Globus pallidus (tissue), 1 donor: ENCODE measurements around the gene SEC16B.

Source experiments
- DNase-seq: peaks from one replicate; pipeline ENCODE4 v3.0.0-alpha.2; 2015; ENCODE audit warnings: low spot score

Gene SEC16B

DNA sequence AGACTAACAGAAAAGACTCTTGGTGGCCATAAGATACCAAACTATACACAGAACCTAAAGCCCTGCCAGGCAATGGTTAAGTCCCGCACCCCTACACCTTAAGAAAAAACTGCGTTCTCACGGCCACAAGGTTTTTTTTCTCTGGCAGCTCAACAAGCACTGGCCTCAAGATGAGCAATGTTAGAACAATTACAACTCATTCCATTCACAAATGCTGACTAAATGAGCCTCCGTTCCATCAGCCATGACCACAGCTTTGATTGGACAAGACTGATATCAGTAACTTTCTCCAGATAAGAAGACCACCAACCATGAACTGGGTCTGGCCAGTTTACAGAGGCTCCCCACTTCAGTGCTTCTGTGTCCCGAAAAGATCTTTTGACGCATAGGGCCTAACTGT lies 31.9 kb downstream of the SEC16B start:
- DNase-seq, result no peak

DNA sequence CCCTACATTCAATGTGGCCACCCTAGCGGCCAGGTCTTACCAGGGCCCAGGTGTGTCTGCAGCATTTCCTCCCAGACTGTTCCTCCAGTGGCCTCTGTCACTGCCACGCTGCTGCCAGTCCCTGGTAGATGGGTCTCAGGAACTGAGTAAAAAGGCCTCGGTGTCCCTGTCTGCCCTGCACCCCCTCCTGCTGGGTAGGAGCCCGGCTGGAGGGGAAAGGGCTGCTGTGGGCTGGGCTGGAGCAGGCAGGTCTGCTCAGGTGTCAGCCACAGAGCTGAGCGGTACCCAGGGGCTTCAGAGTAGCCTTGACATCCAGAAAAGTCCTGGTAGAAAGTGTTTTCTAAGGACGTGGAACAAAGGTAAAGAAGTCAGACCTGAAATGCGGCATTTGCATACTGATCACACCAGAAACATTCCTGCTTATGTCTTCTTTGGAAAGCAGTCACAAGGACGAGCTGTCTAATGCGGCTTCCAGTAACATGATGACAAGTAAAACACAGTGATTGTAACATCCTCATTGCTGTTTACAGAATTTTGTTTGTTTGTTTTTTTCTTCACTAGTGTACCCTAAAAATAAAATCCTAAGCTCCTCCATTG lies 32.6 kb downstream of the SEC16B start:
- DNase-seq, result no peak

DNA sequence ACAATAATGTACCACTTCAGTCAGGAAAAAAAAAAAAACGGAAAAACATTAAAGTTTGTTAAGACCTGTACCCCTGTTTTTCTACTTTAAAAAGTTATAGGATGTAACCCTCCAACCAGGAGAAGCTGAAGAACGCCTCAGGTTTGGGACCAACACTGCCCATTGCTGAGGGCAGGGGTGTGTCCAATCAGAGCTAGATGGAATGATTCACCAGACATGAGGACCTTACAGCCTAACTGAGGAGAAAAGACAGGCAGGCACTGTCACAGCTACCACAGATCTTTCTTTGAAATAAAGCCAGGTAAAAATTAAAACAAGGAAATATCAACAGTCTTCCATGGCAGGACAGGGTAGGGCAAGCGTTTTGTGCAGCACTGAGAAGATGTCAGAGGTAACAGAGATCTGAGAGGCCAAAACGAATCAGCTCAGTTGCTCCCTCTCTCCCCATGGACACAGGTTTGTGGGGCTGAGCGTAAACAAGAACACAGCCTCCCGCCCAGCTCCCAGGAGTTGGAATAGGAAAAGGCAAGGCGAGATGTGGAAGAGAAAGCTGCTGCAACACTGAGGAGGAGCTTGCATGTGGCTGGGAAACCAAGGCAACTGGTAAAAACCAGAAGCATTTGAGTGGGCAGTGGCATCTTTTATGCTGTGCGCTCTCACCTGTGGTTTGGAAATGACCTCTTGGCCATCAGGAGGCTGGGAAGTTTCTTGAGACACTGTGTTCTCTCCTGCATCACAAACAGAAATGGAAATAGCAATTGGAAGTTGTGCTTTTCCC lies 34.0 kb downstream of the SEC16B start:
- DNase-seq, result no peak

DNA sequence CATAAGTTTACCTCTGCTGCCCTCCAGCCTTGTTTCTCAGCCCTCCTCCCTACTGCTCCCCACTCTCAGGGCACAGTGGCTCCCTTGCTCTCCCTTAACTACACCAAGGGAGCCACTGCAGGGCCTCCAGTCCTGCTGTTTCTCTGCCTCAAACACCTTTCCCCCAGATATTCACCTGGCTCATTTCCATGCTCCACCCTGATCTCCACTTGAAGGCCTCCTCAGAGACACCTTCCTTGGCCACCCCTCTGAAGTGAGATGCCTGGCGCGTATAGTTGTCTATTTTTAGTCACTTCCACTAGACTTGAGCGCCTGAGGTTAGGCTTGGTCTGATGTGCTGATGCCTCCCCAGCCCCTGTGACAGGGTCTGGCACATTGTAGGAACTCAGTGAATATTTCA lies 34.9 kb downstream of the SEC16B start:
- no peak for DNase-seq

DNA sequence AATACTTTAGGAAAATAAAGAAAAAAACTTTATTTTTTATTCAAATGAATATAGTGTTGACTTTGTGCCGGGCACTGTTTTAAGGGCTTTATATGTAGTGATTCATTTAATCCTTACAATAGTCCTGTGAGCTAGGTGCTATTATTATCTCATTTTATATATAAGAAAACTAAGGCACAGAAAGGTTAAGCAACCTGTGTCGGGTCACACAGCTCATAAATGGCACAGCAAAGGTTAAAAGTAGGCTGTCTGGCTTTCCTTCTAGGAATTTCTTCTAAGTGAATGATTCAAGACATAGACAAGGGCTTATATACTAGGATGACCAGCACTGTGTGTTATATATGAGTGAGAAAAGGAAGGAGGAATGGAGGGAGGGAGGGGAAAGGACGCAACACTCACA lies 35.4 kb downstream of the SEC16B start:
- DNase-seq, result no peak

DNA sequence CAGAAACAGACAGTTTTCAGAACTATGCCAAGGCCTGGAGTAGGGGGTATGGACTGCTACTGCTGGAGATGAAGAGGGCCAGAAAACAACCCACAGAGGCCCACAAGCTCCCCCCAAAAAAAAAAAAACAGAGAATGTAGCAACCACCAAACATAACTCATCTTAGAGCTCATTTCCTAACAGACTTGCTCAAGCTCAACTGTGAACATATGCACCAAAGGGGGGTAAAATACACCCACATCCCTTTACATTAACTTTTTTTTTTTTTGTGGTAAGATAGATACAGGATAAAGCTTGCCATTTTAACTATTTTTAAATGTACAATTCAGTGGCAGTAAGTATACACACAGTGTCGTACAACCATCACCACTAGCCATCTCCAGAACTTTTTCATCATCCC lies 36.0 kb downstream of the SEC16B start:
- no peak for DNase-seq

DNA sequence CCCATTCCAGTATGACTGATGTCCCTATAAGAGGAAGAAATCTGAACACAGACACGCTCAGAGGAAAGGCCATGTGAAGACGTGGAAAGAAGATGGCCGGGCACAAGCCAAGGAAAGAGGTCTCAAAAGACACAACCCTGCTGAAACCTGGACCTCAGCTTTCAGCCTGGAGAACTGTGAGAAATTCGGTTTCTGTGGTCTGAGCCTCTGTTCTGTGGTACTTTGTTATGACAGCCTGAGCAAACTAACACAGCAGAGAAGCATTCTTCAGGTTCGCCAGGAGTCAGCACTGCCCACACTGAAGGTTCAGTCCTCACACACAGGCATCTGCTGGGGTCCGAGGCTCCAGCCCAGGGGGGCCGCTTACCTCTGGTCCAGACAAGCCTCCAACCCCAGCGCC lies 37.7 kb downstream of the SEC16B start:
- no peak for DNase-seq

DNA sequence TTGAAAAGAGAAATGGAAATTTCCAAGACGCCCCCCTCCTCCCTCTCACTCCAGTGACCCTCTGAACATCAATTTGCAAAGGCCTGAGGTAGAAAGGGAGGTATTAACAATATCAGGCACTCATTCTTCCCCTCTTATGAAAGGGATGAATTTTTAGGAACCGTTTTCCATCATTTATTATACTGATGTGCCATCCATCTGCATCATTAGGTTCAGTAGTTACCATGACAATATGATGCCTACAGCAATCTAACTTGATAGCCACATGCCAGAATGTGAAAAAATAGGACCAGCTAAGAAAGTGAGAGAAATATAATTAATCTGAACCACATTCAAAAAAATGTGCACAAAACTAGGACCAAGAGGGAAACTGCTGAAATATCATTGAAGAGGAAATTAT lies 40.9 kb downstream of the SEC16B start:
- DNase-seq, result no peak

DNA sequence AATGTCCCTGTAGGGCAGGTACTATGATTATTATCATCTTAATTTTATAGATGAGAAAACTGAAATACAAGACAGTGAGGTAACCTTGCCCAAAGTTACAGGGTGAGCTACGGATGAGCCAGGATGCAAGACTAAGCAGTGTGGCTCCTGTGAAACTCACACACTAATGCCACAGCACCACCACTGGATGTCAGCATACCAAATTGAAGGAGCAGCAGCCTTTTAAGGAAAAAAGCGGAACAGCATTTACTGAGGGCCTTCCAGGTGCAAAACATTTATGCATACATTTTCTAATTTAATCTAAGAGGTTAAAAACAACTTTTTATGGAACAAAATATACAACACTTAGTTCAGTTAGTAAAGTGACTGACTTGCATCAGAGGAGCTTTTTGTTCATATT lies 41.7 kb downstream of the SEC16B start:
- peak; percentile 20 for DNase-seq

DNA sequence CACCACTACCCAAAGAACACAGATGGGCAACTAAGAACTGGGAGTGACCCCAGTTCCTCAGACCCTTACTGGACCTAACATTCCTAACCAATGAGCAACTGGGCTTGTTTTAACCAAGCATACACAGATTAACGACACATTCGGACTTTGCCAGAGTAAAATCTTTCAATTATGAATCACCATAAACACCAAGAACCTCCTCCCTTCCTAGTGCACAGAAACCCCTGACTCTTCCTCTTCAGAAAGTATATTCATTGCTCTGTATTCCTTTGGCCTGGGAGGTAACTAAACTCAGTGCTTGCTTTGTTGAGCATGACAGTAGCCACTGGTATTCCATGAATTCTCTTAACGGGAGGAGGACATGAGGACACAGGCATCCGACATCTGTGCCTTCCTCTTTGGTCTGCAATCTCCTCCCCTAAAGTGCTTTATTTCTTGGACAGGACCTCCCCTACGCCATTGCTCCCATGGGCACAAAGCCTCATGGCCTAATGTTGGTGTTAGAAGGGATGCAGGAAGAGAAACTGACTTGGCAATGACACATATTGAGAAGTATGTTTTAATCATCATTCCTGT lies 42.7 kb downstream of the SEC16B start:
- no peak for DNase-seq

DNA sequence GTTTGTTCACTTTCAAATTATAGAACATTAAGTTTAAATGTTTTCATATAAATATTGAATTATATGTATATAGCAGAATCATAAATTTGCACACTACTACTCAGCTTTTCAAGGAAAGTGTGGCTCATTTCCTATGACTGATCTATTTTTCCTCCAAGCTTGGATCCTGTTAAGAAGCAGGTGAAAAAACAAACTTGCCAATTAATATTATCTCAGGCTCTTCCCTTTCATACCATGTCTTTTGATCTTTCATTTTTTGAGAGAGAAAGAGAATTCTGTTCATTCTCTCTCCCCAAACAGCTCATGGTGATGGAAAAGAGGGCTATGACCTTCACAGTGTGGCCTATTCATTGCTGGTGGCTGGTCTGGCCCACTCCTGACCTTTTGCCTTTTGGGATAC lies 43.7 kb downstream of the SEC16B start:
- no peak for DNase-seq

DNA sequence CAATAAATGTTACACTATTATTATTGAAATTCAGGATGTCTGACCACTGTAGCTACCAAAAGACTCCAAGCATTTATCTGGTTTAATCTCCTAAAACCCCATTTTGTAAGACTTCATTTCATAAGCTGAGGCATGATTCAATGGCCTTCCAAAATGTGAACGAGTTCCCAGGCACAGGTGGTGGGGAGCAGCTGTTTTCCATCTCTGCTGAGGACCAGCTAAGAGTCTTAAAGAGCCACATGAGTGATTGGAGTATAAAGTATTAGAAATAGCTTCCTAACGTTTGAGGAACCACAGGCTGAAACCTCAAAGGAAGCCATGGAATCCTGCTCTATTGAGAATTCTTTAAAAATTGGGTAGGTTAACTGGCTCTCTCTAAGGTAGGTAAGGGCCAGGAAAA lies 44.9 kb downstream of the SEC16B start:
- DNase-seq, result no peak

DNA sequence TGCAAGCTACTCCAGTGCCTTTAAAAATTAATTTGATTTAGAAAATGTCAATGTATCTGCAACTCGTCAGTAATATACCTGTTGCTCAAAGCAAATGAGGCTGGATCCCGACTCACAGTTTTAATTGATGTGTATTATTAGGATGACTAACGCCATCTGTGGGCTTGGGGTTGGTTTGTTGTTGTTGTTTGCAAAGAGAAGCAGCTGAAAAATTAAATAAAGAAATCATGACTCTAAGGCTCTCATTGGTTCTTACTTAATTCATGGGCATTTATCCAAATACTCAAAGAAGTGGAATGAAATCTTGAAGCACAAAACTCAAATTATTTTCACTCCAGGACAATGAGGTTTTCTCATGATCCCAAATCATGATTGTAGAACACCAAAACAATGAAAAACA lies 46.4 kb downstream of the SEC16B start:
- no peak for DNase-seq

DNA sequence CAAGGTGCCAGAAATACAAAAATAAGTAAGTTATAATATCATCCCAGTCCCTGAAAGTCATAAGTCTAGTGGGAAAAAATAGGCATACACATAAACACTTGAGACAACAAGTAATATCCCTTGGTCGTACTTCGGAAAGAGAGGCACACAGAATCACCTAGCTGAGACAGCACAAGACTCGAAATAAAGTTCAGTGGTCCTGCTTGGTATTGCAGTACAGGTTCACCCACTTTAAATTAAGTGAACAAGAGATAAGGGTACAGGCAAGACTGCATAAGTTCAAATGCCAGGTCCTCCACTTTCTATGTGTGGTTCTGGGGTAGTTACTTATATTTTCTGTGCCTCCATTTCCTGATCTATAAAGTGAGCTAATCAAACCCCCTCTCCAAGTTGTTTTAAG lies 47.6 kb downstream of the SEC16B start:
- no peak for DNase-seq

DNA sequence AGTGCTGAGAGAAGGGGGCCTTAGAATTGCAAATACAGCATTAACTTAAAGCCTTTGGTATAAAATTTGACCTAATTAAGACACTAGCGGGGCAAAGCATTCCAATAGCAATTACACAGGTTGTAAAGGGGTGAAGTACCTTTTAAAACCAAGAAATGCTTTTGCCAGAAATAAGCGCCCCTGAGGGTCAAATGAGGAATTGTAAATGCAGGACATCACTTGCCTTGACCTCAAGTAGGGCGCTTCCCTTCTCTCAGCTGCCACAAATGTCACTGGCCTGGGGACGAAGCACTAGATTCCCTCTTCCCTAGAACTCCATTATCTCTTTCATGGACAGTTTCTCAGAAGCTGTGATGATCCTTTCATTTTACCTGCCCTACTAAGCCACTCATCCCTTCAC lies 48.3 kb downstream of the SEC16B start:
- no peak for DNase-seq

DNA sequence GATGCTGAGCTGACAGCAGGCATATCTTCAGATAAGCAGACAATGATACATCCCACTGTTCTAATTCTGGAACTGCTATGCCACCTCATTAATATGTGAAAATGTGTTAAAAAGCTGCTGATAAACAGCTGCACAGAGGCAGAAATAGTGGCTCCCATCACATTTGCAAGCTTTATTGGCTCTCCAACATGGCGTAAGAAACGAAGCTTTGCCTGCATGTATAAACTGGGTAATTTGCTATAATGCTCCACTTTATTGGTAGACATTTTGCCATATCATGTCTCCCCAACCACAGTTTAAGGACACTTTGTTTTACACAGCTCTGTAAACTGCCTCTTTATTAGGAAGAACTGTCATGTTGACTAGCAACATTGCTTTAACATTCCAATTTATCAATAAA lies 49.8 kb downstream of the SEC16B start:
- DNase-seq, result no peak

DNA sequence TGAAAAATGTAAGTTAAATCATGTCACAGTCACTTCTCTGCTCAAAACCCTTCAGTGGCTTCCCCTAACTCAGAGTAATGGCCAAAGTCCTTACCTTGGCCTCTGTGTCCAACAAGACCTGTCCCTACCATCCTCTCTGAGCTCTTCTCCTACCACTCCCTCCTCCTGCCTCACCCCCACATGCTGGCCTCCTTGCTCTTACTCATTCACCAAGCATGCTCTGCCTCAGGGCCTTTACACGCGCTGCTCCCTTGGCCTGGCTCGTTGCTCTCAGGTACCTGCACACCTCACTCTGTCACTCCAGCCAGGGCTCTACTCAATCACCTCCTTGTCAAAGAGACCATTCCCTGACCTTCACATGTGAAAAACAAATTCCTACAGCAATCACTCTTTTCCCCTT lies 54.2 kb downstream of the SEC16B start:
- DNase-seq, result no peak

DNA sequence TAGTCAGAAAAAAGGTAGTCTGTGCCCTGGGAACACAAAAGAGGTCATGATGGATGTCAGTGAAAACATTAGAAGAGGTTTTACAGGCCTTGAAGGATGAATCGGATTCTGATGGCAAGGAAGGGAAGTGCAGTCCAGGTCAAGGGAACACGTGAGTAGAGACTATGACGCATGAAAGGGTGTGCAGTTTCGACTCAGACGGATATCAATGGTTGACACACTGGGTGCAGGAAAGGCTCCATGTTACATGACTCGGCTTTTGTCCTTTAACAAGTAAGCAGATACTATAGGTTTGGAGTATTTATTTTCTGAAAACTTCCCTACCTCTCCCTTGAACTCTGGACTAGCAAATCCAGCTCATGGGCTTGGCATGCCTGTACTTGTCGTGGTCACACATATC lies 55.3 kb downstream of the SEC16B start:
- DNase-seq, result no peak

DNA sequence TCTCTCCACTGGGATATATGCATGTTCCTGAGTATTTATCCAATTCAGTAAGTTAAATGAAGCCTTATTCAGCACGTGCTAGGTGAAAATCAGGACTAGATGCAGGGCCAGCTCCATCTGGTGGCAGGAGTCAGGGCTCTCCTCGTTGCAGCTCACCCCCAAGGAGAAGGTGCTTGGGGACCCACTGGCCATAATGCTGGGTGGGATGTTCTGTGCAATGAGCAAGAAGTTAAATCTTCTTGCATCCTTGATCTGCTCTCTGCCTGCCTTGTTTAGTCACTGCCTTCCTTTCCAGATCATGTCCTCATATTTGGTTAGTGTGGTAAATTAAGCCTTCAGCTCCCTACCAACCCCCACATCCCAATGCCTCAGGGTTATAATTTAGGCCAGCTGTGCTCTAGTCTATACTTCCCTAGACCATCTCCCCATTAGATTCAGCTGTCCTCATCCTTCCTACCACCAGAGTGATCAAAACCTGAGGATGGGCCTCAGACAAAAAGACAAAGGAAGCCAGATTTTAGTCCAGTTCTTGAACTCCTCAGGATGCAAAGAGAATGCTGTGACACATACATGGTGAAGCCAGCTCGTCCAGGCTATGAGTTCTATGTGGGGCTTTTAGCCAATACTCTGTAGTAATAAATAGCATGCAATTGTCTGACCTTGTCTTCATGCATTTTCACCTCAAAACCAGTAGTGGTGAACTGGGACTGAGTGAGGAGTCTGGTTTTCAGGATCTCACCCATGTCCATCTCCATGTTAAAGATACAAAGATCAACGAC lies 55.9 kb downstream of the SEC16B start:
- DNase-seq, result no peak

DNA sequence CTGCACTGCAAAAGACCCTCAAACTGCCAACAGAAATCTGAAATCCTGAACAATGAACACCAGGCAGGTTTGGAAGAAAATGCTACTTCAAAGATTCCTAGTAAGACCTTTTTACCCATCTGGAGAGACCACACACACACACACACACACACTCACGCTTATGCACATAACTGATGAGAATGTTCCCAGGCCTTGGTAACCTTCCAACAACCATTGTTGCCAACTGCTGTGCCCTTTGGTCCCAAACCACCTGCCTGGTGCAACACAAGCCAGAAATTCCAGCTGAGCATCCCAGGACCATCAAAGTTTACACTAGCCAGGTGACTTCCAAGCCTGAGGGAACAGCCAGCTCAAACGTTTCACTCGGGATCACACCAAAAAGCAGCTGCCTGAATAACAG lies 56.9 kb downstream of the SEC16B start:
- no peak for DNase-seq

DNA sequence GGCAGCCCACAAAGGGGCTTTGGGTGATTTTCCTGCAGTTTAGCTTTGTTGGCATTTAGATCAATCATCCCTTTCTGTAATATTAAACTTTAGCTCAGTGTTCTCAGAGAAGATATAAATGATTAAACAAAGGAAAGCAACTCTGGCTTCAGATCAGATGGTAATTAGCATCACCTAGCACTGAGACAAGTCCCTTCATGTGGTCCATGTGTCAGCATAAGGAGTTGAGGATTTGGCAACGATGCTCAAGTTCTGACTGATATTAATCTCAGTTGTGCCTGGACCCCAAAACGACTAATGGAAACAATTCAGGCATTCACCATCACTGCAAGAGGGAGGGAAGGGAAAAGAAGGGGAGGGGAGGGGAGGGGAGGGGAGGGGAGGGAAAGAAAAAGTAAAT lies 60.4 kb downstream of the SEC16B start:
- no peak for DNase-seq

DNA sequence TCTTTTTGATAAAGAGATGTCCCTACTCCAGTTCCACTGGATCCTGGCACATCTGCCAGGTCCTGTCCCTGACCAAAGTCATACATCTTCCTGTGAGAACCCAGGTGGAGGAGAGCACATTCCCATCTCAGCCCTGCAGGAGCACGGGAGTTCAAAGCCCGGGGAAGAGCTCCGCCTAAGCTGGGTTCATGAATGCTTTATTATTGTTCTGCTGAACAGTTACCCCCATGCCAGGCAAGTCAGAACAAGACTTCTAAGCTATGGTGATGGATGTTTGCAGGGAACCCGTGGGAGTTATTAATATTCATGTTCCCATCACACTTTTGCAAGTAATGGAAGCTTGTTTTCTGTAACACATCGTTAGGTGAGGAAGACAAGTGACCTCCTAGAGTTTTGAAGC lies 62.9 kb downstream of the SEC16B start:
- no peak for DNase-seq

DNA sequence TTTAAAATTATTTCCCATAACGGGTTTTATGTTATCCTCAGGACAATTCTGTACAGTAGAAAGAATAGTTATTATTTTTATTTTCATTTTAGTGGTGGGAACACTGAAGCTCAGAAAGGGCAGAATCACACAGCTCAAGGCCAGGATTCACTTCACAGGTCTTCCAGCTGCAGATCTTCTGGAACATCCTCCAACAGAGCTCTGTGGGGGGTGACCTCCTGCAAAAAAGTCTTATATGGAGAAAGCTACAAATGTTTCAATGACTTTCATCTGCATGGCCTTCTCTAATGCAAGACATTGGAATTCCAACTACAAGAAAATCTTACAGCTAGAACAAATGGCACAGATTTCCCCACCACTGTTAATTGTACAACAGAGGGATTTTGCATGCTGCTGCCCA lies 64.2 kb downstream of the SEC16B start:
- no peak for DNase-seq
